Hepatocyte (in vitro differentiated cells): ENCODE results near the gene GPR32.

Experiments
- EZH2phosphoT487 ChIP-seq: fragments of 200-600 bp; sonication (generic); IDR thresholded peaks from one replicate; pipeline ENCODE4 v1.6.1; 2018; ENCODE audit warnings: antibody characterized with exemption, mild to moderate bottlenecking, low read depth, moderate library complexity; ENCODE audit not compliant: unreplicated experiment, severe bottlenecking
- TF ChIP-seq, protein P1 (sequence below): fragments of 200-600 bp; sonication (generic); IDR thresholded peaks from 2 replicates; pipeline ENCODE4 v1.5.1; 2016; ENCODE audit warnings: antibody characterized with exemption, mild to moderate bottlenecking; ENCODE audit not compliant: poor library complexity

DNA sequence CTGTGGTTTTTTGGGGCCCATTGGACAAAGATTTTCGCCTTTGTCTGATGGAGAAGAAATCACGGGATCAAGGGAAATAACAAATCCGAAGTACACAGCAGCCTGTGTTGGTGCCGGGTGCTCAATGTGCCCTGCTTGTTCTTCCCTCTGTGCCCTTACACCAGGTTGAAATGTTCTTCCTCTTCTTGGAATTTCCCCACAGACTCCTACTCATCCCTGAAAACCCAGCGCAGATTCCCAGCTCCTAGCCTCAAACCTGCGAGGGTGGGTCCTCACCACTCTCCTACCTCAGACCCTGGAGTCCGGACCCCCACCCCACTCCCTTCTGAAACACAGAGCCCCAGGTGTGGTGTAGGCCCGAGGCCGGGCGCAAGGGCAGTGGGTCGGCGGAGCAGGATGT lies 15.1 kb downstream of the GPR32 start:
- no peak for TF ChIP-seq EZH2phosphoT487
- TF ChIP-seq, protein P1, sequence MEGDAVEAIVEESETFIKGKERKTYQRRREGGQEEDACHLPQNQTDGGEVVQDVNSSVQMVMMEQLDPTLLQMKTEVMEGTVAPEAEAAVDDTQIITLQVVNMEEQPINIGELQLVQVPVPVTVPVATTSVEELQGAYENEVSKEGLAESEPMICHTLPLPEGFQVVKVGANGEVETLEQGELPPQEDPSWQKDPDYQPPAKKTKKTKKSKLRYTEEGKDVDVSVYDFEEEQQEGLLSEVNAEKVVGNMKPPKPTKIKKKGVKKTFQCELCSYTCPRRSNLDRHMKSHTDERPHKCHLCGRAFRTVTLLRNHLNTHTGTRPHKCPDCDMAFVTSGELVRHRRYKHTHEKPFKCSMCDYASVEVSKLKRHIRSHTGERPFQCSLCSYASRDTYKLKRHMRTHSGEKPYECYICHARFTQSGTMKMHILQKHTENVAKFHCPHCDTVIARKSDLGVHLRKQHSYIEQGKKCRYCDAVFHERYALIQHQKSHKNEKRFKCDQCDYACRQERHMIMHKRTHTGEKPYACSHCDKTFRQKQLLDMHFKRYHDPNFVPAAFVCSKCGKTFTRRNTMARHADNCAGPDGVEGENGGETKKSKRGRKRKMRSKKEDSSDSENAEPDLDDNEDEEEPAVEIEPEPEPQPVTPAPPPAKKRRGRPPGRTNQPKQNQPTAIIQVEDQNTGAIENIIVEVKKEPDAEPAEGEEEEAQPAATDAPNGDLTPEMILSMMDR, result no peak
